Measurements from ENCODE around the gene SH3D19.

Gene SH3D19

DNA sequence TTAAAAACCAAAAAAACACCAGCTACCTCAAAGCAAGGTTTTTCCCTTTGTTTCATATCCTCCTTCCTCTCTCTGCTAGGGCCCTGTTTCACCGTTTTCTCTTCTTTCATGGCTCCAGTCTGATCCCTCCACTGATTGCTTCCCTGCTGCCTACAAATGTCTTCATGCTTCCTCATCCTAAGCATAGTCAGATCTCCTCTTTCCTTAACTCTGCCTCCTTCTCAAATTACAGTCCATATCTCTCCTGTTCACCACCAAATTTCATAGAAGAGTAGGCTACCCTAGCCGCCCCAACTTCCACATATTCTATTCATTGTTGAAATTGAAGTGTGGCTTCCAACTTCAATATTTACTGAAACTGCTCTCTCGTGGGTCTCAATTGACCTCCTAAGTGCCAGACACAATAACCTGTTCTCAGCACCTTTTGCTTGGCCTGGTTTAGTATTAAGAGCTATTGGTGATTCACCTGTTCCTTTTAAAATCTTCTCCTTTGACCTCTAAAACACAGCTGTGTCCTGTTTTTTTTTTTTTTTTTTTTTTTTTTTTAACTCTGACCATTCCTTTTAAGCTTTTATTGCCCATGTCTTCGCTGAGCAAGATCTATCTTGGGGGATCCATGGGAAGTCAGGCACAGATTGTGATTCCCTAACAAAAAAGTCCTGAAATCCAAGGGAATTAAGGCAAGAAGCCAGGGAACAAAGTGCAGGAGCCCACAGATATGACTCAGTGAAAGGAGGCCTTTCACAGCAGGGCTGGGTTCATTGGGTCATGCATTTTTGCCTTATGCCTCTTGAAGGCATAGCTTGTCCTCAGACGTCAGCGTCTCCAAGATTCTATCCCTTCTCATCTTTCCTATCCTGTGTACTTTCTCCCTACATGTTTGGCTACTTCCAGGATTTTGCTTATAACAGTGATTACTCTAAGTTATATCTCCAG is 140.6 kb downstream of the SH3D19 start:
- no peak for DNase-seq

DNA sequence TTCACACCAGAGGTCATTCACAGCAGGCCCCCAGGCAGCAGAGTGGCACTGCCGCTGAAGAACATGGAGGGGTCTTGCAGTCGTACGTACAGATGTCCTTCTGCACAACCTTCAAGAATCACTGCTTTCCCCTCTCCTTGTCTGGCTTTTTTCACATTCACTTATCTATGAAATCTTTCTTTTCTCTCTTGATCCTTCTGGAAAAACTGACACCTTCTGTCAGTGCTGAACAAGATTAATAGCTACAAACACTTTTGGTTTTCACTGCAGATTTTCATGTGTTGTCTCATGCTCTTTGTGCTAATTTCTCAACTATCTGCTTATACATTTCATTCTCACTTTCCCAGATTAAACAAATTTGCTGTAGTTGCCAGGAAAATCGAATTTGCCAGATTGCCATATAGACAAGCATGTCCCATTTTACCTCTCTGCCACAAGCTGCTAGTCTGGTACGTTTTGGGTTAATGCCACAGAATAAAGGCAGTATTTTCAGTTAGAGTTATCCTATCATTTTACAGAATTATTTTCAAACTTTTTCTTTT is 142.9 kb downstream of the SH3D19 start:
- DNase-seq = no peak

DNA sequence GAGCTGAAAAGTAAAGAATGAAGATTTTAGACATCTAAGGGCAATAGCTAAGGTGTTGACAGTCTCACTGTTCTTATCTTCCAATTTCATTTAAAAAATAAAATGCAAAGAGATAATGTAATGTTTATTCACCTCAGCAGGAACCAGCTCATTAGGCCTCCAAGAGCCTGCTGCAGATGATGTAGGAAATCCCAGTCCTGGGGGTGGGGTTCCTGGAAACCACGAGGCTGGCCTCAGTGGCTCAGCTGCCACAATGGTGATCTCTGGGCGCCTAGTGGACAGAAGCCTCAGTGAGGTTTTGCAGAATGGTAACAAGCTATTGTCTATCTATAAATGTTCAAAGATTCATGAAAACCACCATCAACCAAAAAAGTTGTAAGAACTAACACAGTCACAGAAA is 148.7 kb downstream of the SH3D19 start:
- no peak for DNase-seq

GRCh38 chr4:151175754-151176631 is 149.4 kb downstream of the SH3D19 start:
- DNase-seq = no peak

DNA sequence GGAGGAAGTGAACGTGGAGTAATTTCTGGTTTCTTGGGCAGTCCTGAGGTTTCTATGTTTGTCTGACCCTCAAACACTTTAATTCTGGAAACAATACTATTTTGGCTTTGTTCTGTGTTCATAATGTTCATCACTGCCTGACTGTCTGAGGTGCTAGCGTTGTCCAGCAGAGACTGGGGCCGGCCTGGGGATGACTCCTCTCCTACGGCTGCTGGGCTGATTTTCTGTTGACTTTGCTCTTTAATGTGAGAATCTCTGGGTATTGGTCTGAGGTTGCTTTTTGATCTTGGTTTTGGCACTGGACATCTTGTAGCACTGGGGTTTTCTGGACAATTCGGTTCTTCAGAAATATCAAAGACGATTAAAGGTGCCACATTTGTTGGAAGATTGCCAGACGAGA is 150.2 kb downstream of the SH3D19 start:
- no peak for DNase-seq

GRCh38 chr4:151174784-151175183 is 150.6 kb downstream of the SH3D19 start:
- no peak for DNase-seq

DNA sequence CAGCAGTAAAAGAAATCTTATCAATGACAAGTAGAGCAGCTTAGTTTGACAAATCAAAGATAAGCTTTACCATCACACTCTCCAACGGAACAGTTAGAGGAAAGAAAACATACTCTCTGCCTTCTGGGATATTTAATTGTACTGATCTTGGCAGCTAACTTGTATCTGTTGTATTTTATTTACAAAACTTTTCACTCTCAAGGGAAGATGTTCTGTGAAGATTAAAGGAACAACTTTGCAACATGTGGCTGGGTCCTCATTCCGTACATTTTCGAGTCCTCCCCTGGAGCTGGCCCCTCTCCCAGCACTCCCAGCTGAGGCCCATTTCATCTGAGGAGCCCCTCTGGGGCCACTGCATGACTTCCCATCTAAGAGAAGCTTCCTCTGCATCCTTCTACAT is 151.5 kb downstream of the SH3D19 start:
- no peak for DNase-seq

DNA sequence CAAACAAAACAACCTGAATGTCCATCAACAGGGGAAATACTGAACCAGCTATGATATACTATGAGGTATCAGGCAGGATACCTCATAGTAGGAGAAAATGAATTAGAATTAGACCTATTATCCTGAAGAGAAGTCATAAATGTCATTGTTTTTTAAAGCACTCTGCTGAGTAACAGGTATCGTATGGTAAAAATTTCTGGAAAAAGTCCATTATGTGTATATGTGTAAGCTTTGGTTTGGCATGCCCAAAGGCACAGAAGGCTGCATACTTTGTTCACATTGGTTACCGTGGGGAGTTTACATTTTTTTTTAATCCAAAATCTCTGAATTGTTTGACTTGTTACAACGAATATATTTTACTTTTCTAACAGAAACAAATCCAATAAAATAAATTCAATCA is 155.5 kb downstream of the SH3D19 start:
- DNase-seq = no peak

DNA sequence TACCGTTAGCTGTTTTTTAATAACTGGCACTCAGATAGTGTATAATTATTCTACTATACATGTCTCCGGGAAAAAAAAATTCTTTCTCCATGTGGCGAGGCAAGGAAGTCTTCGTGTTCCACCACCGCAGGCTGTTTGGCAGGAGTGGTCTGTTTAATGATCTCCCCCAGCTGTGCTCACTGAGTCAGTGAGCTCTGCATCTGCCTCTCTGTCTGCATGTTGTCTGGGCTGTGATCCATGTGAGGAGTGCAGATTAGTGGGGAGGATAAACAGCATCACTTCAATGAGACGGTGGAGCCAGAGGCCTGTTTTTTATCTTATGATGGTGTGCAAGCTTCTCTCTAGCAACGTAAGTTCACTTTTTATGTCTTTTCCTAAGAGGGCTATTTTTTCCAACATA is 156.2 kb downstream of the SH3D19 start:
- no peak for DNase-seq

GRCh38 chr4:151167561-151167960 is 157.8 kb downstream of the SH3D19 start:
- DNase-seq = no peak

DNA sequence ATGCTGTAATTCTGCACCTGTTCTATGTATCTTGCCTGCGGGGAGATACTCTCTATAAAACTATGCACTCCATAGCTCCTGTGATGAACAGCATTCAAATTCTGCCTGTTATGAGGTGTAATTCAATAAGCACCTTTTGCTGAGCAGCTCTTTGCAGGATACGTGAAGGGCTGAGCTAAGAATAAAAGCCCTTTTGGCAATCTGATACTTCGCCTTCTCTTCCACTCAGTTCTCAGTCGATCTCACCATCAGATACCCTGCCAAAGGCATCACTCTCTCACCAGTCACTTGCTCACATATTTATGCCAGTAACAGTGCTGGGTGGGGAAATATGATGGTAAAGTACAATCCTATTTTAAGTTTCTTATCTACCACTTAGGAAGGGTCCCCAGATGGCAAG is 158.8 kb downstream of the SH3D19 start:
- DNase-seq = no peak

DNA sequence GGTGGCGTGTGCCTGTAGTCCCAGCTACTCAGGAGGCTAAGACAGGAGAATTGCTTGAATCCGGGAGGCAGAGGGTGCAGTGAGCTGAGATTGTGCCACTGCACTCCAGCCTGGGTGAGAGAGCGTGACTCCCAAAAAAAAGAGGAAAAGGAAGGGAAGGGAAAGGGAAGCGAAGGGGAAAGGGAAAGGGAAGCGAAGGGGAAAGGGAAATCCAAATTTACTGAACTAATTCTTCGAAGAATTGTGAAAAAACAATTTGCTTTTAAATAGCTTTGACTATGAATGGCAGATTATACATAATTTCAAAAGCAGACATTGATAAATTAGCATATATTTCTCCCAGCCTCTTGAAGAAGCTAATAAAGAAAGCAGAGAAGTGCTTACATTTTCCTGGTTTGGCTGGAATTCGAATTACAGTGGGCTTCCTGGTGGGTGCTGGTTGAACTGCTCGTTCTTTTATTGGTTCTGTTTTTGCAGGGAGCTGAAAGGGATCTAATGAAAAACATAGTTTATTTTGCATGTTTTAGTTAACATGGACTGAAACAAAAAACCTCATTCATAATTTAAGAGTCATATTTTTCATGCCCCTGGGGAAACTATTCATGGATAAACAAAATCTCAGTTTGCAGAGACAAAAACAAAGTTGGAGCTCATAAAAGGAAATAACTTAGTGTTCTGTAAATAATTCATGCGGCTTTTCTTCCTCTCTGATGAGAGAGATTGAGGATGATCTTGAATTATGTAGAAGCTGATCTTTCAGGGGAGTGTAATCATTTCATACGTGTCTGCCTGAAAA is 160.0 kb downstream of the SH3D19 start:
- DNase-seq = no peak

DNA sequence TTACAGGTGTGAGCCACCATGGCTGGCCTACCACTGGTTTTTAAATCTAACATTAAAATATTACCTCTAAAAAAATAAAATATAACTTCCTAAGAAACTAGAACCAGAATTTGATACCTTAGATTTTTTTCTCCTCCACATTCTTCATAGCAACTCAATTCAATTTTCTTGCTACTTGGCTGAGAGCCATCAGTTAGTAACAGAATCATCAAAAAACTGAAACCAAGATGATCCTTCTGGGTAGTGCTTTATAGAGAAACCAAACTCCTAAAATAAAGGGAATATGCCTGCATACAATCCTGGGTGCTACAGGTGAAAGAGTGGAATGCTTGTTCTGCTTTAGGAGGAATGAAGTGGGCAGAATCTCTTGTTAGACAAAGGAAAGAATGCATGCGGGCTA is 161.6 kb downstream of the SH3D19 start:
- no peak for DNase-seq

GRCh38 chr4:151158979-151159378 is 166.4 kb downstream of the SH3D19 start:
- no peak for DNase-seq

- no peak for DNase-seq
Observed at GRCh38 chr4:151157543-151157942, 167.9 kb downstream of the SH3D19 start.

- DNase-seq = no peak
Observed at GRCh38 chr4:151153585-151153984, 171.8 kb downstream of the SH3D19 start.

- DNase-seq = no peak
Observed at GRCh38 chr4:151152028-151152427, 173.4 kb downstream of the SH3D19 start.

GRCh38 chr4:151150821-151151580 is 174.4 kb downstream of the SH3D19 start:
- DNase-seq = no peak

- no peak for DNase-seq
Observed at GRCh38 chr4:151148261-151148660, 177.1 kb downstream of the SH3D19 start.

- DNase-seq = no peak
Observed at GRCh38 chr4:151147000-151147399, 178.4 kb downstream of the SH3D19 start.

DNA sequence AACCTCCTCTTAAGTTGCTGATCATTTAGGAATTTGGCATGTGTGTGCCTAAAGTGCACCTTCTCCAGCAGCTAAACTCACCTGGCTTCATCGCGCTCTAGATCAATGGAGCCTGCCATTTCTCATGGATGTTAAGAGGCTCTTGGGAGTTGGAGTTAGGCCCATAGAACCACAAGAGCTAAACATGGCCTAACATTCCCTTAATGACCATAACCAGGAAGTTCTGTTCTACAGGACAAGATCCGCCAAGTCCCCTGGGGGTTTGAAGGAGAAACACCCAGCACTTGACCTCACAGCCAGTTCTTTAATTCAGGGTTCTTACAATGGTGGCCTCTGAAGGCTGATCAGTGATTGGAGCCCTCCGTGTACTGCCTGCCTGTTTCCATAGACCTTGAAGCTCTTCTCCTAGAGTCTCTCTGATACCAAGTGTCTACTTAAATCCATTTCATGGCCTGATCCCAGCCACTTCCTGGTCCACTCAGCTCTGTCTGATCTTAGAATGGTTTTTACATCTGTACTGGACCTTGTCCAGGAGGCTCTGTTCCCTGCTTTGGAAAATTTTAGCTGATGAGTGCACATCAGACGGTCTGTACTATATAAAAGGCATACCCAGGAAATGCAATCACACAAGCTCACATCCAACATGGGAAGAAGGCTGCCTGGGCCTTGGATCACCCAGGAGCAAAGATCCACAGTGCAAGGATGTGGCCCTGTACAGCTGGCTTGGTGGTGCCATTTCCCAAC is 180.9 kb downstream of the SH3D19 start:
- no peak for DNase-seq

Data from SW 1271 (cell line).